Metanephros (tissue), 1 donor: ENCODE data around the gene CCT3. TPM values are rescaled to one million over a fixed set of nuclear protein-coding genes. Genes with fewer than 3 reads are reported as not detected.

Experiments used
- total RNA-seq: library from RNA; depleted of rRNA; stranded (reverse); fragments of >200 nt; gene quantifications from one replicate; pipeline ENCODE4 v1.2.3, GENCODE V29; 2014

Gene CCT3
- total RNA-seq, result 204 TPM

GRCh38 chr1:156338180-156338976, at the start of gene CCT3, which contains the start of gene TSACC:
TSS of gene CCT3 (minus strand) at chr1:156338292. CDS start at chr1:156338184, 108 bp downstream.
TSS of gene TSACC (plus strand) at chr1:156338526. CDS start at chr1:156339758, 1,232 bp downstream.

DNA sequence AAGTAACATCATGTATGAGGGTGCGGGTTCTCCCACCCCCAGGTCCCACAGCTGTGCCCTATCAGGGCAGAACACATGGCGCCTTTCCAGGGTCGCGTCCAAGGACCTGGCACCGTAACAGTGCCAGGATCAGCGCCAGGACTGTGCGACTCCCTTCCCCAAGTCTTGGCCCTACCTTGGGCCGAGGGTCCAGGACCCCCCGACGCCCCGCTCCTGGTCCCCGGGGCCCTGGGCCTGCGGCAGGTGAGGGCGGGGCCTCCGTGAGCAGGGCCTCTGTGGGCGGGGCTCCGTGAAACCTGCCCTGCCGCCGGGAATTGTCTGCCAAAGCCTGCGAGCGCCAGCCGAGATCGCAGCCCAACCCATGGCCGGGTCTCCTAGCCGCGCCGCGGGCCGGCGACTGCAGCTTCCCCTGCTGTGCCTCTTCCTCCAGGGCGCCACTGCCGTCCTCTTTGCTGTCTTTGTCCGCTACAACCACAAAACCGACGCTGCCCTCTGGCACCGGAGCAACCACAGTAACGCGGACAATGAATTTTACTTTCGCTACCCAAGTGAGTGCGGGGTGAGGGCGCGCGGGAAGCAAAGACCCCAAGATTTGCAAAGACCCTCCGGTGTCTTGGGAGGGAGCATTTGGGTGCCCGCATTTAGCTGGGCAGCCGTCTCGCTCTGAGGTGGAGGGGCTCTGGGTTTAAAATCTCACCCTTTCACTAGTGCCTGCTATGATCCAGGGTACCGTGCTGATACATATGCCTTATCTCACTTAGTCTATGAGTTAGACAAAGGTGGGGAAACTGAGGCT, 31.0 kb upstream of the CCT3 start, which contains the start of gene RHBG:
RHBG (plus strand) TSS at position 323 of the 796 bp plus-strand sequence; CDS start at position 362, 39 bp downstream.

DNA sequence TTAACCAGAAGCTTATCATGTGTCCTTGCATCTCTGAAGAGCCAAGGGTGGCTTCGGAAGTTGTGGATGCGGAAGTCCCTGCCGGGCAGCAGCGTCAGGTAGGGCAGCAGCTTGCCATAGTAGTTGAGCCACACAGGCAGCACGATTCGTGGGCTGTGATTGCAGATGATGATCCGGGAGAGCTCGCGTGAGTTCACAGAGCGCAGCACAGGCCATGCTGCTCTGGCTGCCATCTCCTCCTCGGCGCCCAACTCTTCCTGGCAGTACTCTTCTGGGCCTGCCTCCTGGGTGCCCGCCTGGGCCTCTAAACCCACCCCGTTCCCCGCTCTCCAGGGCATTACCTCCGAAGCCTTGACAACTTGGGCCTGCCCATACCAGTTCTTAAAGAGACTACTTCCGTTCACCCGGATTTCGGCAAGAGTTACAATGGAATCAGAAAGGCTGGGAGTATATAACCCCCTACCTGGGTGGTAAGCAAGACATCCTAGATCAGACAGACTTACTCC, 39.2 kb downstream of the CCT3 start, which contains the start of gene VHLL:
VHLL (minus strand) TSS at position 456 of the 506 bp plus-strand sequence; CDS start at position 338, 118 bp downstream.

GRCh38 chr1:156295391-156295947, 42.6 kb downstream of the CCT3 start, which contains the start of gene GLMP:
TSS of gene GLMP (minus strand) at chr1:156295679. CDS start at chr1:156295645, 34 bp downstream.

GRCh38 chr1:156284112-156284511, 54.0 kb downstream of the CCT3 start, which contains the start of gene TMEM79:
TSS of gene TMEM79 (plus strand) at chr1:156284325. CDS start at chr1:156285227, 902 bp downstream.

GRCh38 chr1:156282479-156283222, 55.4 kb downstream of the CCT3 start, which contains the start of gene SMG5:
TSS of gene SMG5 (minus strand) at chr1:156282825. CDS start at chr1:156282680, 145 bp downstream.

Other genes starting within 250 kb of the CCT3 start
- 182 TPM for gene LMNA, start 223.6 kb downstream of the CCT3 start, total RNA-seq
- 20.3 TPM for gene SEMA4A, start 184.7 kb downstream of the CCT3 start, total RNA-seq
- 20.6 TPM for gene SLC25A44, start 144.2 kb downstream of the CCT3 start, total RNA-seq
- 69.0 TPM for gene PMF1, start 125.3 kb downstream of the CCT3 start, total RNA-seq
- 2.1 TPM for gene BGLAP, start 96.1 kb downstream of the CCT3 start, total RNA-seq
- 1.9 TPM for gene PAQR6, start 90.2 kb downstream of the CCT3 start, total RNA-seq
- gene SMG5, start 55.5 kb downstream of the CCT3 start, total RNA-seq, result 56.5 TPM
- 4.0 TPM for gene TMEM79, start 54.0 kb downstream of the CCT3 start, total RNA-seq
- gene GLMP, start 42.6 kb downstream of the CCT3 start, total RNA-seq, result 45.4 TPM
- not detected for gene VHLL, start 39.0 kb downstream of the CCT3 start, total RNA-seq
- gene TSACC, start 234 bp upstream of the CCT3 start, total RNA-seq, result not detected
- 7.6 TPM for gene RHBG, start 30.9 kb upstream of the CCT3 start, total RNA-seq
- gene MEF2D, start 162.5 kb upstream of the CCT3 start, total RNA-seq, result 31.0 TPM
- 11.3 TPM for gene IQGAP3, start 234.3 kb upstream of the CCT3 start, total RNA-seq
- 0.58 TPM for gene TTC24, start 241.4 kb upstream of the CCT3 start, total RNA-seq